HG03460 (cell line): Measurements from ENCODE around the gene UGT1A6.

Experiments used
- ATAC-seq: cut with Tn5 transposase; IDR thresholded peaks from one replicate; pipeline ENCODE4 v1.9.1; 2021; ENCODE audit not compliant: unreplicated experiment

UGT1A6 gene

DNA sequence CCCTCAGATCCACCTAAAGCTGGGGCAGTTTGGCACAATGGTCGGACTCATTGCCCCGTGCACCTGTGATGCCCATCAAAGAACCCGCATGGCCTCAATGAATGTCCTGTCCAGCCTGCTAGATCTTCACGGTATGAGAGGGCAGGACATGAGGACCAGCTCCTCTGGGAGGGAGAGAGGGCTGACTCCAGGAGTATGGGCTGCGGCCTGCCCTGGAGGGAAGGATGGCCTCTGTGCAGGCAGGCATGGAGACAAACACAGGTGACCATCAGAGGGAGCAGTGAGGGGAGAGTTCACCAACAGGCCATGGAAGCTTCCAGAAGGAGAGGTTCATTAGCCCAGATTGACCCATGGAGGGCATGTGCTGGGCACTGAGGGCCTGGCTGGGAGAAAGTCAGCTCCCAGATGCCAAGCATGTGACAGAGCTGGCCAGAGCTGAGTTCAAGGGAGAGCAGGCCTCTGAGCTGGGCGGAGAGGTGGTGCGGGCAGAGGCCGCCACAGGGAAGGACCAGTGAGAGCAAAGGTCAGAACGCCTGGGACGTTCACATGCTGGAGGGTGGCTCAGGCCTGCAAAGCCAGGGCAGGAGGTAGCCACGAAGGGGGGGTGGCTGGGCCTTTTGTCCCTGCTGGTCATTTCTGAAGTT is 125.4 kb downstream of the UGT1A6 start:
- ATAC-seq: no peak

DNA sequence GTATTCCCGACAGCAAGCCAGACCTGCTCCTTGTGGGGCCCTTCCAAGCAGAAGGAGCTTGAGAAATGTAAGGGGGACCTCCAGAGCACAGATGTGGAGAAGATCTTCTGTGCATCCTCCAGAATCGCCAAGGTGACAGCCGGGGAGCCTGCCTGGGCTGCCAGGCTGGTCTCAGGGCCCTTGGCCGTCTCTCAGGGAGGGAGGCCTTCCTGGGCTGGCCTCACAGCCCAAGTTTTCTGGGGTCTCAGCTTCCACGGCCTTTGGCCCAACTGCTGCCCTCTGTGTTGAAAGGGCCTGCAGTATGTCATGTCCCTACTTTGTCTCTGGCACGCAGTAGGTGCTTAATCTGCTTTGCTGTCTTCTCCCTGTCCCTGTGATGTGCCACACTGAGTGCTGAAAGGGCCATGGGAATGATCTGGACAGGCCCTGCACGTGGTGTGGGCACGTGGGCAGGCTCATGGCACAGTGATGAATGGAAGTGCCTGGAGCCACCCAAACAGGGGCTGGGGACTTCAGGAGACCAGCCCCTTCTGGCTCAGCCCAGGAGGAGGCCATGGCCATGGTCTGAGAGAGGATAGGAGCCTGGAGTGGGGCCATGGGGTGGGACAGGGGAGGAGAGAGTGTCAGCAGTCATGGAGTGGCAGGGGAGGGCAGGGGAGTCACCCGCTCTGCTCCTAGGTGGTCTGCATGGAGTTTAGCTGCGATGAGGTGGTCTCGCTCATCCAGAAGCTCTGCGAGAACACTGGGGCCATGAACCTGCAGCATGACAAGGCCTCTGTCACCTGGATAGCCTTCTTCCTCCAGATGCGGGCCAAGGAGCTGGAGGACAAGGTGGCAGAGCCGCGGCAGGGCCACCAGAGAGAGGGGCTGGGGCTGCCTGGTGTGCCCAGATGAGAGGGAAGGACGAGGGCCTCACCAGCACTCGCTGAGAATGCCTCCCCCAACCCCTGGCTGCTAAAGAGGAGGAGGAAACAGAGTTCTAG is 126.2 kb downstream of the UGT1A6 start:
- no peak for ATAC-seq

DNA sequence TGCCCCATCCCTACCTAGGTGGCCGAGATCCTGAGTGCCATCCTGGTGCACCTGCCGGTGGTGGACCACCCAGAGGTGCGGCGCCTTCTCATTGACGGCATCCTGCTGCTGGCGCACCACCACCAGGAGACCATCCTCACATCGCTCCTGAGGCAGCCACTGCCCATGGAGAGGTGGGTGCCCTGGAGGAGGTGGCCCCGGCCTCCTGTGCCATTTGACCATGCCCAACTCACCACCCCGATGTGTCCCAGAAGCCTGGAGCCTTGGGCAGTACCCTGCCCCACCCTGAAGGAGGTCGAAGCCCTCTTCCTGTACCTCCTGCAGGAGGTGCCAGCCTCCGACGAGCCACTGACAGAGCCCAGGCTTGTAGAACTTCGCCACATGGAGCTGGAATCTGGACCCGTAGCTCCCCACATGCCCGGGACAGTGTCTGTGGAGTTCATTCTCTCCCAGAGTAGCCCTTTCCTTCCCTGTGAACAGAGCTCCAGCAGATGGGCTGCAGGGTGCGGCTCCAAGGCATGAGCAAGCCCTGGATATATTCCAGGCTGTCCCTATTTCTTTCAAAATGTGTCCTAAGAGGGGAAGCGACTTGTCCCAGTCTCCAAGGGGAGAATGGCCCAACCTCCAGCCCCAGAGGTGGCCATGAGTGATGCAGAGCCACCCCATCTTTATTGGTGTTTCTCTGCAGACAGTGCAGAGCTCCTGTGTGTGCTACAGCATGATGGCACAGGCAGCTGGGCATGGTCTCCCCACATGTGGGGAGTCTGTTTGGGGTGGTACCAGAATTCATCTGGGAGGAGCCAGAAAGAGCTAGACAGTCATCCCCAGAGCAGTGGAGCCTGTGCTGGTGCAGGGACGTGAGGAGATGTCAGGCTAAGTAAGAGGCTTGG is 127.4 kb downstream of the UGT1A6 start:
- ATAC-seq: no peak

DNA sequence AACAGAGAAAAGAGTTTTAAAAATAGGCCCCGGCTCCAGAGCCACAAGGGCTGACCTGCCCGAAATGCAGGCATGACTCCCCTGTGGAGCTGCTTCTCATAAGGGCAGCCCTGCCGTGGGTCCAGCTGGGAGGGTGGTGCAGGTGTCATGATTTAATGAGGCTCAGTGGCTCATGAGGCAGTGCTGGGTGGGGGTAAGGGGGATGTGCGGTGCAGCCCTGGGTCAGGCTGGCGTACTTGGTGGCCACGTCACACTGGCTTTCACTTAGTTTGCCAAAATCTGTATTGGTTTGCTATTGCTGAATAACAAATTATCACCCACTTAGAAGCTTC is 128.1 kb downstream of the UGT1A6 start:
- no peak for ATAC-seq

DNA sequence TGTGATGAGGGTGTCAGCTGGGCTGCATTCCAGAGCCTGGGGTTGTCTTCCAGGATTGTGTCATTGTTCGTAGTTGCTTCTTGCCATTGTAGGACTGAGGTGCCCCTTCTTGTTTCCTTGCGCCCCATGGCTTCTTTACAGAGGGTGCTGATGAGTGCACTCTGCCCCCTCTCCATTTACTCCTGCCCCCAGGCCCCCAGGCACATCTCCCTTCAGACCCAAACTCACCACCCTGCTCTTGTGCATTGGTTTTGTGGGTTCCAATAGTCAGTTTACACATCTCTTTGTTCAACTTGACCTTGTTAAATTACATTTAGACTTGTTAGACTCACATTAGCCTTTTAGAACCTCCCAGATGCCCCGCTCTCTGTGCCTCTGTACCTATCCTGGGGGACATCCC is 128.5 kb downstream of the UGT1A6 start:
- ATAC-seq: no peak

DNA sequence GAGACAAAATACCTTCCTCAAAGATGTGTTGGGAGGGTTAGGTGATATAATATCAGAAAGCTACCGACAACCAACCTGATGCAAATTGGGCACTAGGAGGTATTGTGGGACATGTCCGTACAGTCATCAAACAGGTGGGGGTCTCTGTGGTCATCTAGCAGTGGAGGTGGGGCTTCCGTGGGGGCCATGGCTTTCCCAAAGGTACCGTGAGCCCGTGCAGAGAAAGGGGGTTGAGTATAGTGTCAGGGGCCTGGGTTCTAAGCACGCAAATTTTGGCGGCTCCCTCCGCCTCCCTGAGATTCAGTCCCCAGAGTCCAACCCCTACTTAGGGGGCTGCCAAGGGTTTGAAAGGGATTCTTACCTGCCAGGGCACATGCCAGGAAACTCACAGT is 129.0 kb downstream of the UGT1A6 start:
- no peak for ATAC-seq

DNA sequence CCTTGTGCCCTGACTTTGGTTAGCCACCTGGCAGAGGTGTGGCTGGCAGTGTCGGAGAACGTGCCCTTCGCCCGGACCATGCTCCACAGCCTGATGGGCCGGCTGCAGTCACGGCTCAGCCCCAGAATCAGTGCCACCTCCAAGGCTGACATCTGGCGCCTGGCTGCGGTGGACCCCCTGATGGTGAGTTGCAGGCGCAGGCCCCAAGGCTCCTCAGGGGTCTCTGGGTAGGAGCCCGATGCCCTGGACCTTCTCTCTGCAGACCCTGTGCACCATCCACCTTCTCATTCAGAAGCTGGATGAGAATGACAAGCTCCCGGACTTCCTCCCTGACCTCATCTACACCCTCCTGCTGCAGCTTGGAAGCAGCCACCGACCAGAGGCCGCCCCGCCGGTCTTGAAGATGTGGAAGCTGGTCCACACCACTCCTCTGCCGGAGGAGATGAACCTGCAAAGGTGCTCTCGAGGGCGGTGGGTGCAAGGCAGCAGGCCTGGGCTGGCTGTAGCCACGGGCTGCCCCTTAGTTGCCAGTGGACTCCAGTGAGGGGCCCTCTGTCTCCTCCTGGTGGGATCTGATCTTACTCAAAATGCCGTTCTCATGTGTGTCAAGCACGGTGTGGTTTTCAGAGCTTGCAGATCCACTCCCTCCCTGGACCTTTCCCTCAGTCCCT is 129.5 kb downstream of the UGT1A6 start:
- ATAC-seq: no peak
